Measurements from ENCODE around the gene ANP32A. TPM values are rescaled to one million over a fixed set of nuclear protein-coding genes. Genes with fewer than 3 reads are reported as not detected.

Gene ANP32A
- total and polyA plus RNA-seq, 9 donors = 29.4 to 158 (median 86.3) TPM

DNA sequence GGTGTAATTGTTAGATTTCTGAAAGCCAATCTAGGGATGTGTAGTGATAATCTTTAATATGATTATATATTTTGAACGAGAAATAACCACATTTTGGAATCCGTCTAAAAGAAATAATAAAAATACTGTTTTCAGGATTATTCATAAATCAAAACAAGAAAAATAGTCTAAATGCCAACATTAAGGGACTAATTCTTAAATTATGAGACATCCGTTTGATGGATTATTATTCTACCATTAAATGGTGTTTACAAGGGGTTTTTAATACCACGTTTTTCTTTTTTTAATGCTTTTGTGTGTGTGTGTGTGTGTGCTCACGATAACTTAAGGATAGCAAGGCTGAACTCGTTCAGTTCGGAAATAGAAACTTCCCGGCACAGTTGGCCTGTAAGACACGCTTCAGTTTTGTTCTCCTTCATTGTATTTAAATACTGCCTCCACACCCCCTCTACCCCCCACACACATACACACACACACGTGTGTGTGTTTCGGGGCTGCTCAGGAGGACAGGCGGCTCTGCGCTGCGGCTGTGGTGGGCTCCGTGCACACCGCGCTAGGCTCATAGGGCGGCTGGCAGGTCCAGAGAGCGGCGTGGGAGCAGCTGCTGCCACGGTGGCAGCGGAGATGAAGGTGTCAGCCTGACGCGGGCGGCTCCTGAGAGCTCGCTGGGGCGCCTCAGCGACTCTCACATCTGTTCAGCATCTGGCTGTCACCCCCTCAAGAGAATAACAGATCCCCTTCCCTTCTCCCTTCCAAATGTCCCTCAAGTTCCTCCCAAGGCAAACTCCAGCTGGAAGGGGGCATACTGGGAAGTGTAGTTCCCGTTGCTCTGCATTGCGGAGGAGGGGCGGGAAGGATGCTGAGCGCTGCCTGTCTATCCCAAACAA is 23.0 kb upstream of the ANP32A start:
- H3K9me3 ChIP-seq = no peaks in the 10 kb centered on the region
- H3K27me3 ChIP-seq = no peaks in the 10 kb centered on the region
- no peak for TF ChIP-seq EP300 (IDR thresholded peaks at IDR 0.05)
- TF ChIP-seq, protein P1, sequence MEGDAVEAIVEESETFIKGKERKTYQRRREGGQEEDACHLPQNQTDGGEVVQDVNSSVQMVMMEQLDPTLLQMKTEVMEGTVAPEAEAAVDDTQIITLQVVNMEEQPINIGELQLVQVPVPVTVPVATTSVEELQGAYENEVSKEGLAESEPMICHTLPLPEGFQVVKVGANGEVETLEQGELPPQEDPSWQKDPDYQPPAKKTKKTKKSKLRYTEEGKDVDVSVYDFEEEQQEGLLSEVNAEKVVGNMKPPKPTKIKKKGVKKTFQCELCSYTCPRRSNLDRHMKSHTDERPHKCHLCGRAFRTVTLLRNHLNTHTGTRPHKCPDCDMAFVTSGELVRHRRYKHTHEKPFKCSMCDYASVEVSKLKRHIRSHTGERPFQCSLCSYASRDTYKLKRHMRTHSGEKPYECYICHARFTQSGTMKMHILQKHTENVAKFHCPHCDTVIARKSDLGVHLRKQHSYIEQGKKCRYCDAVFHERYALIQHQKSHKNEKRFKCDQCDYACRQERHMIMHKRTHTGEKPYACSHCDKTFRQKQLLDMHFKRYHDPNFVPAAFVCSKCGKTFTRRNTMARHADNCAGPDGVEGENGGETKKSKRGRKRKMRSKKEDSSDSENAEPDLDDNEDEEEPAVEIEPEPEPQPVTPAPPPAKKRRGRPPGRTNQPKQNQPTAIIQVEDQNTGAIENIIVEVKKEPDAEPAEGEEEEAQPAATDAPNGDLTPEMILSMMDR (IDR thresholded peaks at IDR 0.05) = no peak
- TF ChIP-seq POLR2A (IDR thresholded peaks at IDR 0.05) = no peak
- intact Hi-C loops (cut with DNase I) = no loop called here
- WGBS, 3 donors = 6 to 8% (median 7%) methylated on average over 32 of the region's 32 CpGs
- peak overlapping the region; percentile 23 for H3K4me3 ChIP-seq
- peaks cover 3% of the 10 kb centered on the region for H3K4me1 ChIP-seq (ENCODE audit: insufficient read depth)
- DNase-seq = no peak
- no peak overlapping the region for H3K27ac ChIP-seq
- H3K36me3 ChIP-seq = no peaks in the 10 kb centered on the region

DNA sequence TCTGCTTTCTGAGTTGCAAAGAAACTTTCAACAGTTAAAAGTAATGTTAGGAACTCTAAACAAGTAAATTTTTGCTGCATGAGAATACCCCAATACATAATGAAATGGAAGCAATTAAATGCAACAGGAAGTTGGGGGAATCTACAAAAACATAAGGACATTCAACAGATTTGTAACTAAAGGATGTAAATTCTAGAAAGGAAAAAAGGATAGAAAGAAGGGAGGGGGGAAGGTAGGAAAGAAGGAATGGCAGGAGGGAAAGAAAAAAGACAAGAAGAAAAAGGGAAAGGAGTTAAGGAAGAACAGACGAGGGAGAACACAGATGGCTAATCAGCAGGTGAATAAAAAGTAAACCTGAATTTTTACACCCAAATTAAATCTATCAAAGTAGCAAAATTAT is 22.3 kb upstream of the ANP32A start:
- H3K4me3 ChIP-seq = no peak overlapping the region
- intact Hi-C loops (cut with DNase I) = no loop called here
- no peaks in the 10 kb centered on the region for H3K36me3 ChIP-seq
- no peak overlapping the region for H3K27ac ChIP-seq
- H3K27me3 ChIP-seq = no peaks in the 10 kb centered on the region
- peaks cover 3% of the 10 kb centered on the region for H3K4me1 ChIP-seq (ENCODE audit: insufficient read depth)
- H3K9me3 ChIP-seq = no peaks in the 10 kb centered on the region
- DNase-seq = no peak
- no peak for TF ChIP-seq POLR2A (IDR thresholded peaks at IDR 0.05)
- TF ChIP-seq EP300 (IDR thresholded peaks at IDR 0.05) = no peak
- TF ChIP-seq, protein P1 (IDR thresholded peaks at IDR 0.05) = no peak
- 77 to 93% (median 91%) methylated on average over 1 of the region's 1 CpG for WGBS, 3 donors

DNA sequence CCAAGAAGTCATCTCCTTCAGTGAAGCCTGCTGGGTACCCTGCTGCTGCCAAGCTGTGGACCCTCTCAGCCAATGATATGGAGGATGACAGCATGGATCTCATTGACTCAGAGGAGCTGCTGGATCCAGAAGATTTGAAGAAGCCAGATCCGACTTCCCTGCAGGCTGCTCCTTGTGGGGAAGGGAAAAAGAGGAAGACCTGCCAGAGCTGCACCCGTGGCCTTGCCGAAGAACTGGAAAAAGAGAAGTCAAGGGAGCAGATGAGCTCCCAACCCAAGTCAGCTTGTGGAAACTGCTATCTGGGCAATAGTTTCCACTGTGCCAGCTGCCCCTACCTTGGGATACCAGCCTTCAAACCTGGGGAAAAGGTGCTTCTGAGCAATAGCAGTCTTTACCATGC is 13.7 kb upstream of the ANP32A start:
- no peaks in the 10 kb centered on the region for H3K9me3 ChIP-seq
- intact Hi-C loops (cut with DNase I) = no loop called here
- H3K27ac ChIP-seq = no peak overlapping the region
- 88 to 91% (median 88%) methylated on average over 3 of the region's 3 CpGs for WGBS, 3 donors
- DNase-seq = no peak
- H3K27me3 ChIP-seq = no peaks in the 10 kb centered on the region
- no peak for TF ChIP-seq EP300 (IDR thresholded peaks at IDR 0.05)
- TF ChIP-seq, protein P1 (IDR thresholded peaks at IDR 0.05) = no peak
- TF ChIP-seq POLR2A (IDR thresholded peaks at IDR 0.05) = no peak
- no peaks in the 10 kb centered on the region for H3K36me3 ChIP-seq
- no peaks in the 10 kb centered on the region for H3K4me1 ChIP-seq (ENCODE audit: insufficient read depth)
- H3K4me3 ChIP-seq = no peak overlapping the region

DNA sequence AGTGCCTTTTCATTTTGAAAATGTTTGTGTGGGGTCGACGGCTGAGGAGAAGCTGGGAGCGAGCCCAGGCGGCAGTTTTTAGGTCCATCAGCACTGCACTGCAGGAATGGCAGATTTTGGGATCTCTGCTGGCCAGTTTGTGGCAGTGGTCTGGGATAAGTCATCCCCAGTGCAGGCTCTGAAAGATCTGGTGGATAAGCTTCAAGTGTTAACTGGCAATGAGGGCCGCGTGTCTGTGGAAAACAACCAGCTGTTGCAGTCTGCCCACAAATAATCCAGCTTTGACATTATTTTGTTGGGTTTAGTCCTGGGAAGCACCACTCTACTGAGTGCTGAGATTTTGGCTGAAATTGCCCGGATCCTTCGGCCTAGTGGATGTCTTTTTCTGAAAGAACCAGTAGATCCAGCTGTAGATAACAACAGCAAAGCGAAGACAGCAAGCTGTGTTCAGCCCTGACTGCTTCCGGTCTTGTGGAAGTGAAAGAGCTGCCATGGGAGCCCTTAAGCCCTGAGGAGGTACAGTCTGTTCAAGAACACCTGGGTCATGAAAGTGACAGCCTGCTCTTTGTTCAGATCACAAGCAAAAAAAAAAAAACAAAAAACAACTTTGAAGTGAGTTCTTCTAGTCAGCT is 13.1 kb upstream of the ANP32A start:
- WGBS, 3 donors = 45 to 66% (median 51%) methylated on average over 10 of the region's 10 CpGs
- H3K27ac ChIP-seq = no peak overlapping the region
- no peaks in the 10 kb centered on the region for H3K4me1 ChIP-seq (ENCODE audit: insufficient read depth)
- no peak for TF ChIP-seq POLR2A (IDR thresholded peaks at IDR 0.05)
- TF ChIP-seq, protein P1 (IDR thresholded peaks at IDR 0.05) = no peak
- TF ChIP-seq EP300 (IDR thresholded peaks at IDR 0.05) = no peak
- no peak for DNase-seq
- no peaks in the 10 kb centered on the region for H3K36me3 ChIP-seq
- intact Hi-C loops (cut with DNase I) = no loop called here
- H3K27me3 ChIP-seq = no peaks in the 10 kb centered on the region
- H3K4me3 ChIP-seq = no peak overlapping the region
- H3K9me3 ChIP-seq = no peaks in the 10 kb centered on the region
